ENCODE results near the gene CHRNE. TPM values are rescaled to one million over a fixed set of nuclear protein-coding genes. Genes with fewer than 3 reads are reported as not detected.

The CHRNE gene
- not detected in 2 replicates for total RNA-seq (2014; rRNA removed; shearing (Covaris generic))
- polyA plus RNA-seq (2015; cell fraction: cytosol; rRNA removed), result 0.06 TPM in 1 of 2 replicates, not detected in the other
- polyA plus RNA-seq (2015; cell fraction: nucleus; rRNA removed), result 0.61 and 0.85 TPM in 2 replicates

DNA sequence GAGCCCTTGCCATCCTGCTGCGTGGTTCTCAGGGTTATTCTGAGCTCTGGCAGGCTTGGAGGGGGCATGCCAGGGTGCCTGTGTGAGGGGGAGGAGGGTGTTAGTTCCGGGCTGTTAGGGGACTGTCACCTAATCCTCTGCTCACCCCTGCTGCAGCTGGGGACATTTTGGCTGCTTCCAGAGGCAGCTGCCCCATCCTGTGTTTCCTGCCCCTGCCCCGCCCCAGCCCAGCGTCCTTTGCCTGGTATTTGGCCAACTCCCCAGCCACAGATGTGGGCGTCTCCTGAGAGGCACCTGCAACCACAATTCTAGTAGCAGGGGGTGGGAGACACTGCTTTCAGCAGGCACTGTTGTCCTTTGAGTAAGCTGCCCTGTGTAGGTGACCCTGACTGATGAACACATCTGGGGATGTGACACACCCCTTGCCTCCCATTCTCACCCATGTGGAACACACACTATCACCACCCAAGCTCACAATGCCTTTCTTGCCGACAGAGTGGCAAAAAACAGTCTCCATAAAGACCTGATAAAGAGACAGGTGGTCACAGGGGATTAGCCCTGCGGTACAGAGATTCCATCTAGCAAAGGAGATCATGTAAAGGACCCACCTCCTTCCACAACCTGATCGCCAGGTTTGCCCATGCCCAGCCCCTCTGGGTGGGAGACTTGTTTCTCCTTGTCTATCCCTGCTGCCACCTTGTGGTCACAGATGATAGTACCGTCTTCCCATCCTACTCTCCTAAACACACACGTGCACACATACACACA, at the start of gene CHRNE:
CHRNE (minus strand) TSS at position 48 of the 768 bp plus-strand sequence; CDS start at position 13, 35 bp downstream.
- DNase-seq (ENCODE audit: low read depth), result peak; percentile 74

DNA sequence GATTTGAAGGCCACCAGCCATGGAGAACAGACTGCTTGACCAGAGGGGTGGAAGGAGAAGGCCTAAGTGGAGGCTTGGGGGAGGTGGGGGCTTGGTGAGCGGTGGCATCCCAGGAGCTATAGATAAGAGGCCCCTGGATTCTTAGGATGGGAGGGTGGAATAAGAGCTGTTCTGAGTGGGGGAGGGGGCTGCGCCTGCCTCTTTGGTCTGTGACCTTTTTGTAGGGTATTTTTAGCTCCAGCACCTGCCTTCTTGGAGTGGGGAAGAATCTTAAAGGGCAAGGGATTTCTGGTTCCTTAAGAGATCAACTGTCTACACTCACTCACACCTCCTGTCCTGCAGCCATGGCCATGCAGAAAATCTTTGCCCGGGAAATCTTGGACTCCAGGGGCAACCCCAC, 48.6 kb upstream of the CHRNE start:
- DNase-seq (ENCODE audit: low read depth), result no peak

DNA sequence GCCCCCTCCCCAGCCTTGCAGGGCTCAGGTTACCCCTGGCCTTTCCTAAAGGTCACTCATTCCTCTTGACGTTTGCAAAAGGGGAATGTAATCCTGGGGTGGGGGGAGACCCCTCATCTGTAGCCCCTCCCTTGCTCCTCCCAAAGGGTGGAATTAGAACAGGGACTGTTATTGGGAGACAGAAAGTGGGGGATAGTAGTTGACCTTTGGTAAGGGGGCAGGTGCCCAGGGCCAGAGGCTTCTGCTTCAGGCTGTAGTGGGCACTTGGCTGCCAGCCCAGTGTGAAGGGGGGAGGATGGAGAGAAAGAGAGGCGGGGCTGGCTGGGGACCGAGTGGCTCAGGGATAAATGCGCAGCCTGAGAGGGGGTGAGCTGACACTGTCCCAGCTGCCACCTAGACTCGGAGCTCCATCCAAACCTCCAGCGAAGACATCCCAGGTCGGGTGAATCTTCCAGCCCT, 47.9 kb upstream of the CHRNE start, which contains the start of gene ENO3:
ENO3 (plus strand) TSS at position 374 of the 459 bp plus-strand sequence. CDS start 711 bp downstream, outside the sequence.
- no peak for DNase-seq (ENCODE audit: low read depth)

DNA sequence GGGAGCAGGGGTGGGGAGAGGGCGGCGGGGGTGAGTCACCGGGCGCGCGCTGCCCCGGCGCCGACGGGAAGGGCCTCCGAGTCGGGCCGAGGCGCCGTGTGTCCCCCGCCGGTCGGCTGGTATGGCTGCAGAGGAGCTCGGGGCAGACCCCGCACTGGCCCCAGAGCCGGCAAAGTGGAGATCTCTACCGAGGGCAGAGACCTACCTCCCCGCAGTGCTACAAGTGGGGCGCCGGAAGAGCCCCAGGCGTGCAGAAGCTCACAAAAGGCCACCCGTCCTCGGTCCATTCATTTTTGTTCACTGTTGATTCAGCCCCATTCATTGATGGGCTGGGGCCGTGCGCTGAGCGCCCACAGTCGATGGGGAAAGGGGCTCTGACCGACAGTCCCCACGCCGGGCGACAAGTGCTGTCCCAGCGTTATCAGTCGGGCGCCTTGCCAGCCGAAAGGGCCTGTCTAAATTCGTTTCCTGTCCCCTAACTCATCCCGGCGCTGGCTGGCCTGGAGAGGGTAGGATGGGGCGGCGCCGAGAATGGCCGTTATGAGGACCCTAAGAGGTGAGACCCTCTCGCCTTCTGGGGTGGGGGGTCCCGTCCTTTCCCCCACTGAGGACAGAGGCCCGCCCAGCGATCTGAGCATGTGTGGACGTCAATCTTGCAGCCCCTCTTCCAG, 47.3 kb upstream of the CHRNE start:
- DNase-seq (ENCODE audit: low read depth), result no peak

DNA sequence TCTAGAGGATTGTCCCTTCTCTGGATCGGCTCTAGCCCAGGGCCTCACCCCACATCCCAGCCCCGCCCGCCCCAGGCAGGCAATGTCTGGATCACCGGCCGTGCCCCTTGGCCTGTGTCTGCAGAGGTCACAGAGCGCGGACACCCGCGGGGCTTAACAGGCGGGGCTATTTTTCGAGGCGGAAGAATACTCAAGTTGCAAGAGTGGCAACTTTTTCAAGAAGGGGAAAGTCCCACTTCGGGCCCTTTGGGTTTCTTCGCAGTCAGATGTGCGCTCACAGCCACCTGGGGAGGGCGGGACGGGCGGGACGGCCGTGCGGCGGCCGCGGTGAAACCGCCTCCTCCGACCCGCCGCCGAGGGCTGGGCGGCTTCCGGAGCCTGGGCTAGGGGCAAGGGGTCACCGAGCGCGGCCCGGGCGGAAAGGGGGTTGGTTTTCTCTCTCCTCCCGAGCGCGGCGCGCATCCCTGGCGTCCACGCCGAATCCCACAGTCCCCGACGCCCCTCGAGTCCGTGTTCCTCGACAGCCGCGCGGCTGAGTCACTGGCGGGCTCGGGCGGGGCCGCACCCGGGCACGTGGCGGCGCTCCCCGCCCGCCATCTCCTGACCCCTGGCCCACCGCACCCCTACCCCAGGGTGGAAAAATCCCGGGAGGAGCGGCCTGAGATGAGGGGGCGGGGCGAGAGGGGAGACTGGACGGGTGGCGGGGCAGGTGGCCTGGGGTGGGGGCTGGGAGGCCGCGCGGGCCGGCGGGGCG, 46.6 kb upstream of the CHRNE start:
- DNase-seq (ENCODE audit: low read depth), result peak; percentile 69

DNA sequence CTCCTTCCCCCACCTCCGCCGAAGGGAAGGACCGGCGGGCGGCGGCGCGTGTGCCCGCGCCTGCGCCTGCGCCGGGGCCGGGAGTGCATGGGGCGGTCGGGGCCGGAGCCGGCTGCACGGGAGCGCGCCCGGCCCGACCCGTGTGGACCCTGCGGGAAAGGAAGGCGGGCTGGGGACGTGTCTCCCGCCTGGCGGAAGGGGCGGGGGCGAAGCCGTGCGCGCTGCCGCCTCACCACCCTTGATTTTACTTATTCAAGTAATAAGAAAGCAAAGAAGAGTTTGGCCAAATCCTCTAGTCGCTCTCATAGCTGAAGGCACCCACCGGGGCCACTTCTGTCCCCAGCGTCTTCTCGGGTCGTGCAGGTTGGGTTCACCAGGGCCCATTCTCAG, 46.0 kb upstream of the CHRNE start:
- DNase-seq (ENCODE audit: low read depth), result peak; percentile 89

DNA sequence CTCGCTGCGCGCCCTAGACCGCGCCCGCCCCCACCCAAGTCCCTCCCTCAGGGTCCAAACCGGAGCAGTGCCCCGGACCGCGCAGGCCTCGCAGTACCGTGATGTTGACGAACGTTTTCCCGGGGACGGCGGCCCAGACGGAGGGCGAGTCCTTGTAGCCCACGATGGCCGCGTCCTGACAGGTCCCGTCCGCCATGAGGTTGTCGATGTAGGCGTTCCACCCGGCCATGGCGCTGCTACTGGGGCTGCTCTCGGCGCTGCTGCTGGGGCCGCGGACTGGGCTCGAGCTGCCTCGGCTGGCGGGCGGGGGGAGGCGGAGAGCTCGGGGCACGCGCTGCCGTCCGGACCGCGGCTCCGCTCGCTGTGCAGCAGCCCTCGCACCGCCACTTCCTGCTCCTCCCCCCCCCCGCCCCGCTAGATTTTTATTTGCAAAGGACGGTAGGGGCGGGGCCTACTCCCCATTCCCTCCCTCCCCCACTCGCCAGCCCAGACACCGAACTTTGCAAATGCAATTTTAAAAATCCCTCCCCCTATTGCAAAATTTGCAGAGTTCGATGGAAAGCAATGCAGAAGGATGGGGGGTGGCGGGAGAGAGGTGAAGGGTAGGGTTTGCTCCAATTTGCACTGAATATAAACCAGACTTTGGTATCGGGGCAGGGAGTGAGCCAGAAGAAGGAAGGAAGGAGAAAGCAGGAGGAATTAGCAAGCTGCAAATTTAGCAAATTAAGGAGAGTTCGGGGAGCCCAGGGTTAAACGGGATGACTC, 45.5 kb upstream of the CHRNE start, which contains the start of gene PFN1:
PFN1 (minus strand) TSS at position 365 of the 765 bp plus-strand sequence; CDS start at position 229, 136 bp downstream.
- DNase-seq (ENCODE audit: low read depth), result peak; percentile 80

DNA sequence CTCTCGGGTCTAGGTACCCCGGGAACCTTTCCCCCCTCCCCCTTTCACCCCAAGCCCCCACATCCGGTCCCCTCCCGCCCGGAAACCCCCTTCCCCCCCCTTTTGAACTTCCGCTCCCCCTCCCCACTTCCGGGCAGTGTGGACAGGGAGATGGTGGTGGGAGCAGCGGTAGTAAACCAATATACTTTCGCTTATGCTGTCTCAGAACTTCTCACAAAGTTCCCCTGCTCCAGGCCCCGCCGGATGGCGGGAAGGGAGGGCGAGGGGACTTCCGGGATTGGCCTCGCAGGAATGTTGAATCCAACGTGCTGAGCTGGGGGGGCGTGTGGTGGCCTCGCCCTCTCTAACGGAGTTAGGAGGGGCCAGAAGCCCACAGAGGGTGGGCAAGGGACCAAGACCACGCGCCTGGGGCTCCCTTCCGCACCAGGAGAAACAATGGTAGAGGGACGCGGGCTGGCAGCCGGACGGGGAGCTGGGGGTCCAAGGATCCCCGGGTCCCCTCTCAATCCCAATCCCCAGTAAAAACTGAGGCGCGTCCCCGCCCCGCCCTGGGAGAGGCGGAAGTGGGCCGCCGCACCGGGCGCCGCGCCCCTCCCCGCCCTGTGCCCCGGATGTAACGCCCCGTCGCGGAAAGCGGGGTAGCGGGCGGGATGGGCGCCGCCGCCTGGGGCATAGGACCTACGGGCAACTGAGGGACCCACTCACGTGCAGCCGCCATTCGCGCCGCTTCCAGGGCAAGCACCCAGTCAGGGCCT, 44.7 kb upstream of the CHRNE start:
- DNase-seq (ENCODE audit: low read depth), result peak; percentile 80

DNA sequence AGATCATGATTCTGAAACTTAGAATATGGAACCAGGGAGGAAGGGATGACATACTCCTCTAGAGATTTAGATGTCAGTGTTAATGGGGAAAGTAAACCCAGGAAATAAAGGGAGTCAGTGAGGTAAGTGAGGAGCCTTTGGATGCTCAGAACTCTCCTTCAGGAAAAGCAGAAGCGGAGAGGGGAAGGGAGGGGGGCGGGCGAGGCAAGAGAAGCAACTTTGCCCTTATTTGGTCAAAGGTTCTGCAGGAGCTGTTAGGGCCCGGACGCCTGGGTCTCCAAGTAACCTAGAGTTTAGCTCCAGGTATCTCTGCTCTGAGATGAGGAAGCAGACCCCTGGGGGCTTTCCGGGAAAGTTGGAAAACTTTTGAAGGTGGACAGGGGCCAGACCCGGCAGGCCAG, 44.1 kb upstream of the CHRNE start:
- DNase-seq (ENCODE audit: low read depth), result no peak

DNA sequence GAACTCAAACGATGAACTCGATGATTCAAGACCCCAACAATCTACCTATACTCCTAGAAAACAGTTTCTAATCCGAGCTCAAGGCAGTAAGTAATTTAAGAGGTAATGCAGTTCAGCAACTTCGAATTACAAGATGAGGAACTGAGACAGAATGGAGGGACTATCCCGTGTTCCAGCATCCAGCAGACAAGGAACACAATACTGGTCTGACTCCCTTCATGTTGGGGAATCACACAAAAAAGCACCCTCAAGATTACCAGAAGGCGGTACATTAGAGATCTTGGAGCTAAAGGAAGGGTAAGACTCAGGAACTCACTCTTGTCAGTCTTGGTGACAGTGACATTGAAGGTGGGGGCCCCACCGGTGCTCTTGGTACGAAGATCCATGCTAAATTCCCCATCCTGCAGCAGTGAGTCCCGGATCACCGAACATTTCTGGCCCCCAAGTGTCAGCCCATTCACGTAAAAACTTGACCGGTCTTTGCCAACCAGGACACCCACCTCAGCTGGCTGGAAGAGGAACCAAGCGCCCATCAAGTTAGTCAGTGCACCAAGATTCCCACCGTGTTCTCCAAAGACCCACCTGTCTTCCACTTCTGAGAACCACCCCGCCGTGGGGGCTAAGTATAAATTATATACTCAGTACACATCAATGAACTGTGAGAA, 43.5 kb upstream of the CHRNE start:
- DNase-seq (ENCODE audit: low read depth), result no peak

DNA sequence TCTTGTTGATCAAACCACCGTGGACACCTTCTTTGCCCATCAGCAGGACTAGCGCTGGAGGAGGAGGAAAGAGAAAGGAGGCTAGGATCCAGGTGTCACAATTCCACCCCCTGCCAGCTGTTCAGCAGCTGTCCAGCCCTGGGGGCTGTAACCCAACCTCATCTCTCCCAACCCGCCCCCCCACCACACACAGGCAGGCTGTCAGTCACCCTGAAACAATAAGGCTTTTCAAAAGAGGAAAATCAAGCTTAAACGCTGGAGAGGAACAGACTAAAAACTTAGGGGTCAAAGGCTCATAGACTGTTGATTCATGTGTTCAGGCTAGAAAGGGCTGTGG, 43.0 kb upstream of the CHRNE start:
- no peak for DNase-seq (ENCODE audit: low read depth)

DNA sequence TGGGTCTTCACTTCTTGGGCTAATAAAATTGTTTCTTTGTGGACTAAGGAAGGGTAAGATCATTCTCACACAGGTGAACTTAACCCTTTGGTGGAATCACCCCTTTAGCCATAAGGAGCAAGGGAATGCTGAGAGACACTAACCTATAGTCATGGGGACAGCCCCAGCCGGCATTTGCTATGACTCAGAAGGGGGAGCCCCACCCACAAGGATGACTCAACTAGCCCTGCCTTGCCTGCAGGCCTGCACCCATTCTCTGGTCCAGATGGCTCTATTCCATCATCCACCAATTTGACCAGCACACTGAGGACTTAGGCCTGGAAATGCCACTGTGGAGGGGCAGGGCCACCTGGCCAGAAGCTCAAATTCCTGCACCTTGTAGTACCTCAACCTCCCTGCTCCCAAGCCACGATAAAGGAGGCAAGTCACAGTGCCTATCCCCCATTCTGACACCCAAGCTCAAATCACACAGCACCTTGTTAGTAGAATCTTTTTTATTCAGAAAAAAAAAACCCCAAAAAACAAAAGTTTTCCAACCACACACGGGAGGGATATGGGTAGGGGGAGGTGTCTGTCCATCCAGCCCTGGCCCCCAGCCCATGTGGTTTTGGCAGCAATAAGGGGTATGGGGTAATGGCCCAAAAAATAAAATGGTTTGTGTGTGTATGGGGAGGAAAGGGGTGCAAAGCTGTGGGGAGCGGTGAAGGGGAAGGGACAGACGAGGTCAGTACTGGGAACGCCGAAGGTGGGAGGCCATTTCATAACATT, 42.5 kb upstream of the CHRNE start:
- DNase-seq (ENCODE audit: low read depth), result peak; percentile 92

DNA sequence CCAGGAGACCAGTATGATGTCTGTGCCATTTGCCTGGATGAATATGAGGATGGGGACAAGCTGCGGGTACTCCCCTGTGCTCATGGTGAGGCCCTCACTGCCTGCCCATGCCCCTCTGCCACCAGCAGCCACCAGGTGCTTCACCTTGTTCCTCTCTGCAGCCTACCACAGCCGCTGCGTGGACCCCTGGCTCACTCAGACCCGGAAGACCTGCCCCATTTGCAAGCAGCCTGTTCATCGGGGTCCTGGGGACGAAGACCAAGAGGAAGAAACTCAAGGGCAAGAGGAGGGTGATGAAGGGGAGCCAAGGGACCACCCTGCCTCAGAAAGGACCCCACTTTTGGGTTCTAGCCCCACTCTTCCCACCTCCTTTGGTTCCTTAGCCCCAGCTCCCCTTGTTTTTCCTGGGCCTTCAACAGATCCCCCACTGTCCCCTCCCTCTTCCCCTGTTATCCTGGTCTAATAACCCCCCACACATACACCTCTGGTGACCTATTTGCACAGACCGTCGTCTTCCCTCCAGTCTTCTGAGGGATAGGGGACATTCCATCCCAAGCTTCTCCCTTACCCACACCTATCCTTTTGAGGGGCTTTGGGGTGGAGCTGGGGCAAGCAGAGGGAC, 41.8 kb upstream of the CHRNE start:
- DNase-seq (ENCODE audit: low read depth), result no peak

DNA sequence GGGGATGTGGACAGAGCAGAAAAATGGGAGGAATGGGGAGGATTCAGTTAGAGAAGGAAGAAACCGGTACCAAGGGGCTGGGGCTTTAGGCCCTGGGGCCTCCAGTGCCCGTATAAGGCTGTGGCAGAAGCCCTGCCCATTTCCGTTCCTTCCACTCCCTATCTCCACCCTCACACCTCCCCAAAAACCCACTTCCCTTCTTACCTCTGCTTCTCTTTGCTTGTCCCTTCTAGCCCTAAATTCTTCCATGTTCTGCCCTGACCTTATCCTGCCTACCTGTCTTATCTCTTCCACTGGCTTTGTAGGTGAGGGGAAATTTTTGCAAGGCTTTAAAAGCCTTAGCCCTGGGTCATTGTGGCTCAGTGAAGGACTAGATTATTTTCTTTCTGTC, 41.3 kb upstream of the CHRNE start:
- no peak for DNase-seq (ENCODE audit: low read depth)

DNA sequence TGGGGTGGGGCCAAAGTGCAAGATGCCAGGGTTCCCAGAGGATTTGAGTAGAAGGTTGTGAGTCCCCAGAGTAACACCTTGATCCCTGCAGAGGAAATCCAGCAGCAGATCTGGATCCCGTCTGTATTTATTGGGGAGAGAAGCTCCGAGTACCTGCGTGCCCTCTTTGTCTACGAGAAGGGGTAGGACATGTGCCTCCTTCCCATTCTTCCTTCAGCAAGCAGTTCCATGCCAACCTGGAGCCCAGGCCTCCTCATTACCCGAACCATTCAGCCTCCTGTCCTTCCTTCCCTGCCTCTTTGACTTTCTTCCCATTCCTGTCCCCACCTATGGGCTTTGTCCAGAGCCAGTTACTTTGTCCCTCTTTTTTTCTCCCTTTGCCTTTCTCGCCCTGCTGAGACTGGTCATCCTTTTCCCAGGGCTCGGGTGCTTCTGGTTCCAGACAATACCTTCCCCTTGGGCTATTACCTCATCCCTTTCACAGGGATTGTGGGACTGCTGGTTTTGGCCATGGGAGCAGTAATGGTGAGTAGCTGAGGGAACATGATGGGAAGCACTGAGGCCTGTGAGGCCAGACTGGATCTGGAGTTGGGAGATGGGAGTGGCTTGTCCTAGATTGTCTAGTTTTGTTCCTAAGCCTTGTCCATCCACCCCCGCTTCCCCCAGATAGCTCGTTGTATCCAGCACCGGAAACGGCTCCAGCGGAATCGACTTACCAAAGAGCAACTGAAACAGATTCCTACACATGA, 40.0 kb upstream of the CHRNE start:
- DNase-seq (ENCODE audit: low read depth), result no peak

DNA sequence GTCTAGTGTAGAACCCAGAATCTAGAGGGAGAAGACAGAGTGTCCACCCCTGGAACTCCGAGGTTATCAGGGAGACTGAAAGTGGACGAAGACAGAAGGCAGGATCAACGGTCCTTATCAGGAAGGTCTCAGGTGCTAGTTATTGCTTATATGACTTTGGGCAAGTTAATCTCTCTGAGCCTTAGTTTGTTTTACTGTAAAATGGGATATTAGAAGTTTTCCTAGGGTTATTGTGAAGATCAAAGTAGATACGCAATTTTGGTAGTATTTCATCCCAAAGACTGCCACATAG, 38.4 kb upstream of the CHRNE start:
- no peak for DNase-seq (ENCODE audit: low read depth)

DNA sequence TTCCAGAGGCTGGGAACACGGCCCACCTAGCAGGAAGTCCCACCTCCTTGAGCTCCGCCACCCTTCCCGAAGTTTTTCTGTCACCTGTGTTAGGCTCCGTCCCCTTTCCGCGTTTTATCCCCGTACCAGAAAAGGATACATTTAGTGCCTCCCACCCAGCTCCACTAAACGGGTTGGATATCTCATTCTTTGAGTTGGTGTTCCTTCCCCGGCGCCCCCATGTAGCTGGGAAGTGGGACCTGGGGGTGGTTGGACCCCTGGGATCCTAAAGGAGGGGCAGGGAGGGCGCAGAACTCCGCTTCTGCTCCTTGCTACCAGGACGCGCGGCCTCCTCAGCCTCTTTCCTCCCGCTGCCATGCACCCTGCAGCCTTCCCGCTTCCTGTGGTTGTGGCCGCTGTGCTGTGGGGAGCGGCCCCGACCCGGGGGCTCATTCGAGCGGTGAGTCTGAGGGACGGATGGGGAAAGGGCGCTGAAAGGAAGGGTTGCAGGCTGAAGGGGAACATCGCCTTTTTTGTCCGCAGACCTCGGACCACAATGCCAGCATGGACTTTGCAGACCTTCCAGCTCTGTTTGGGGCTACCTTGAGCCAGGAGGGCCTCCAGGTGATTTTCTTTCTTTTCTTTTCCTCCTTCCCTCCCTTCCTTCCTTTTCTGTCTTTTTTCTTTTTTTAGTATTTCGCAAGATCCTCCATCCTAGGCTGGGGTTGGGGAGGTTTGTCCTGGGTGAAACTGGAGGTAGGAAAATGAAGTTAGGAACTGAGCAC, 37.8 kb upstream of the CHRNE start:
- no peak for DNase-seq (ENCODE audit: low read depth)

All from HT1080 (cell line).